Liver (tissue), 3 donors: ENCODE data around the gene ITPKC.

Experiments used
- ATF3 ChIP-seq: IDR thresholded peaks from 2 replicates; pipeline ENCODE4 v1.6.1; 2016; ENCODE audit warnings: antibody characterized with exemption
- NR2F2 ChIP-seq: IDR thresholded peaks from 2 replicates; pipeline ENCODE4 v1.6.1; 2016; ENCODE audit warnings: antibody characterized with exemption
- RAD21 ChIP-seq, 2 donors: IDR thresholded peaks; 2 replicates each; pipeline ENCODE4 v1.6.1; 2016; ENCODE audit warnings: antibody characterized with exemption in 2 of 2, mild to moderate bottlenecking in 2 of 2
- RXRA ChIP-seq, 2 donors: IDR thresholded peaks; 2 replicates each; pipeline ENCODE4 v1.6.1; 2017 to 2018; ENCODE audit warnings: antibody characterized with exemption in 2 of 2, mild to moderate bottlenecking in 1 of 2
- TF ChIP-seq, protein P1 (sequence below): fragments of 150-350 bp; IDR thresholded peaks from 2 replicates; pipeline ENCODE4 v1.5.1; 2017; ENCODE audit warnings: improper control_type of control experiment, low read depth, low read length; ENCODE audit not compliant: missing input control
- TF ChIP-seq, protein P2 (sequence below): IDR thresholded peaks from 2 replicates; pipeline ENCODE4 v1.6.1; 2016; ENCODE audit warnings: antibody characterized with exemption
- donor health status: healthy.
- donor health status: healthy.

GRCh38 chr19:40705950-40706619 is 10.8 kb upstream of the ITPKC start:
- TF ChIP-seq, protein P1, sequence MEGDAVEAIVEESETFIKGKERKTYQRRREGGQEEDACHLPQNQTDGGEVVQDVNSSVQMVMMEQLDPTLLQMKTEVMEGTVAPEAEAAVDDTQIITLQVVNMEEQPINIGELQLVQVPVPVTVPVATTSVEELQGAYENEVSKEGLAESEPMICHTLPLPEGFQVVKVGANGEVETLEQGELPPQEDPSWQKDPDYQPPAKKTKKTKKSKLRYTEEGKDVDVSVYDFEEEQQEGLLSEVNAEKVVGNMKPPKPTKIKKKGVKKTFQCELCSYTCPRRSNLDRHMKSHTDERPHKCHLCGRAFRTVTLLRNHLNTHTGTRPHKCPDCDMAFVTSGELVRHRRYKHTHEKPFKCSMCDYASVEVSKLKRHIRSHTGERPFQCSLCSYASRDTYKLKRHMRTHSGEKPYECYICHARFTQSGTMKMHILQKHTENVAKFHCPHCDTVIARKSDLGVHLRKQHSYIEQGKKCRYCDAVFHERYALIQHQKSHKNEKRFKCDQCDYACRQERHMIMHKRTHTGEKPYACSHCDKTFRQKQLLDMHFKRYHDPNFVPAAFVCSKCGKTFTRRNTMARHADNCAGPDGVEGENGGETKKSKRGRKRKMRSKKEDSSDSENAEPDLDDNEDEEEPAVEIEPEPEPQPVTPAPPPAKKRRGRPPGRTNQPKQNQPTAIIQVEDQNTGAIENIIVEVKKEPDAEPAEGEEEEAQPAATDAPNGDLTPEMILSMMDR: no peak
- TF ChIP-seq ATF3 (no peak), RAD21 (IDR thresholded peaks at IDR 0.05) (no peak), RXRA (IDR thresholded peaks at IDR 0.05) (no peak), NR2F2 (no peak)
- TF ChIP-seq, protein P2, sequence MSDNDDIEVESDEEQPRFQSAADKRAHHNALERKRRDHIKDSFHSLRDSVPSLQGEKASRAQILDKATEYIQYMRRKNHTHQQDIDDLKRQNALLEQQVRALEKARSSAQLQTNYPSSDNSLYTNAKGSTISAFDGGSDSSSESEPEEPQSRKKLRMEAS: no peak
